Endothelial cell of umbilical vein (primary cell): Measurements from ENCODE around the gene SH3RF3. TPM values are rescaled to one million over a fixed set of nuclear protein-coding genes. Genes with fewer than 3 reads are reported as not detected.

ENCODE experiments used
- BruUV-seq: library from RNA; stranded (reverse); fragments of 400-500 nt; replicated peaks from 2 replicates; lab custom pipeline; 2021; lab: Mats Ljungman, UMichigan
- CTCF ChIA-PET: fragments of 300-600, 350-600 bp; sonication (Branson Sonifier 250); formaldehyde crosslinking; loops from one replicate; lab custom pipeline; 2021; ENCODE audit warnings: antibody characterized with exemption, inconsistent platforms; lab: Charles Lee
- POLR2A ChIA-PET: fragments of 300-600, 350-600 bp; sonication (Branson Sonifier 250); formaldehyde crosslinking; loops from one replicate; lab custom pipeline; 2021; ENCODE audit warnings: antibody characterized with exemption, inconsistent platforms; lab: Charles Lee
- DNase-seq: peaks from one replicate; pipeline ENCODE4 v3.0.0-alpha.2; 2011; ENCODE audit warnings: low read depth, low spot score
- FAIRE-seq: peaks from 2 replicates; lab custom pipeline; 2011; peaks lifted over from hg19 to GRCh38; lab: Jason Lieb, UNC
- H2AFZ ChIP-seq: 2 replicates; pipeline ENCODE4 v1.6.0; 2012; ENCODE audit warnings: low read depth, low read length, control low read depth, inconsistent platforms
- H3K27ac ChIP-seq: 2 replicates; pipeline ENCODE4 v1.5.1; 2011; ENCODE audit warnings: low read depth, mild to moderate bottlenecking, control low read depth, low read length, moderate library complexity; ENCODE audit not compliant: insufficient read depth
- H3K27me3 ChIP-seq, 2 experiments: 2 replicates each; pipeline versions ENCODE4 v1.6.0 to v1.6.1; 2011; ENCODE audit warnings: low read length in 2 of 2, mixed read lengths in 1 of 2; ENCODE audit not compliant: control insufficient read depth in 2 of 2, insufficient read depth in 2 of 2
- H3K36me3 ChIP-seq, 2 experiments: 2 replicates in 1 of 2; 3 replicates in 1 of 2; pipeline ENCODE4 v1.5.1; 2011; ENCODE audit warnings: low read length in 2 of 2, mild to moderate bottlenecking in 1 of 2, moderate library complexity in 1 of 2; ENCODE audit not compliant: control insufficient read depth in 2 of 2, insufficient read depth in 2 of 2; ENCODE audit errors: extremely low read depth in 1 of 2
- H3K4me1 ChIP-seq: 3 replicates; pipeline ENCODE4 v1.5.1; 2011; ENCODE audit warnings: mild to moderate bottlenecking, low read length; ENCODE audit not compliant: control insufficient read depth, insufficient read depth; ENCODE audit errors: extremely low read depth
- H3K4me2 ChIP-seq: 2 replicates; pipeline ENCODE4 v1.6.1; 2011; ENCODE audit warnings: low read length, control low read depth, mixed read lengths; ENCODE audit not compliant: insufficient read depth
- H3K4me3 ChIP-seq, 3 experiments: fragments of 200-600 bp in 1 of 3; sonication (generic), shearing (Covaris generic) in 1 of 3; replicated peaks in 1 of 3; 2 replicates each; pipeline ENCODE4 v1.5.1; 2011 to 2016; ENCODE audit warnings: control low read depth in 3 of 3, low read length in 3 of 3, mild to moderate bottlenecking in 2 of 3, inconsistent platforms in 1 of 3, low read depth in 1 of 3, moderate library complexity in 1 of 3; ENCODE audit not compliant: insufficient read depth in 1 of 3
- H3K79me2 ChIP-seq: 2 replicates; pipeline ENCODE4 v1.6.0; 2012; ENCODE audit warnings: low read length, inconsistent platforms; ENCODE audit not compliant: control insufficient read depth, insufficient read depth
- H3K9ac ChIP-seq: replicated peaks from 2 replicates; pipeline ENCODE3; 2011; ENCODE audit warnings: low read length, control low read depth; ENCODE audit not compliant: insufficient read depth; ENCODE audit errors: extremely low read depth
- H3K9me1 ChIP-seq: replicated peaks from 3 replicates; pipeline ENCODE4 v1.6.0; 2011; ENCODE audit warnings: mild to moderate bottlenecking, low read length; ENCODE audit not compliant: control insufficient read depth, insufficient read depth; ENCODE audit errors: extremely low read depth
- H3K9me3 ChIP-seq: replicated peaks from 2 replicates; pipeline ENCODE4 v1.5.1; 2012; ENCODE audit warnings: low read length, inconsistent platforms; ENCODE audit not compliant: control insufficient read depth, insufficient read depth
- H4K20me1 ChIP-seq: replicated peaks from 2 replicates; pipeline ENCODE3; 2011; ENCODE audit warnings: mild to moderate bottlenecking, low read length; ENCODE audit not compliant: control insufficient read depth, insufficient read depth; ENCODE audit errors: extremely low read depth
- EZH2 ChIP-seq: IDR thresholded peaks from 2 replicates; pipeline ENCODE4 v1.6.1; 2012; ENCODE audit warnings: borderline replicate concordance, low read depth, mild to moderate bottlenecking, moderate library complexity, low read length, inconsistent platforms; ENCODE audit not compliant: severe bottlenecking
- FOS ChIP-seq: IDR thresholded peaks from 2 replicates; pipeline ENCODE4 v1.6.1; 2011; ENCODE audit warnings: mild to moderate bottlenecking, low read length, moderate library complexity, borderline replicate concordance; ENCODE audit not compliant: insufficient read depth
- GATA2 ChIP-seq: IDR thresholded peaks from 2 replicates; pipeline ENCODE4 v1.7.0; 2011; ENCODE audit warnings: low read depth, mild to moderate bottlenecking, moderate library complexity, mixed read lengths, low read length; ENCODE audit not compliant: insufficient read length, insufficient read depth
- JUN ChIP-seq: IDR thresholded peaks from 2 replicates; pipeline ENCODE4 v1.6.1; 2011; ENCODE audit warnings: borderline replicate concordance, low read depth; ENCODE audit not compliant: insufficient read length, insufficient read depth
- MYC ChIP-seq: IDR thresholded peaks from one replicate; pipeline ENCODE4 v1.6.1; 2011; ENCODE audit warnings: mild to moderate bottlenecking, low read depth, low read length
- POLR2A ChIP-seq: IDR thresholded peaks from 2 replicates; pipeline ENCODE4 v1.6.1; 2012; ENCODE audit warnings: low read depth, mild to moderate bottlenecking, control low read depth, low read length
- POLR2AphosphoS5 ChIP-seq: IDR thresholded peaks from 2 replicates; pipeline ENCODE4 v1.6.1; 2012; ENCODE audit warnings: low read depth, mild to moderate bottlenecking, control low read depth, low read length, moderate library complexity; ENCODE audit not compliant: insufficient read depth
- dilution Hi-C: fragments of 300-500 bp; cut with MboI; formaldehyde crosslinking; loops from one replicate; pipeline ENCODE4 v1.15.0; 2019; ENCODE audit warnings: low sequenced_read_pairs; ENCODE audit not compliant: extremely low pct_ligation_motif_present
- intact Hi-C: fragments of 100-400 bp; cut with micrococcal nuclease; formaldehyde crosslinking; loops from one replicate; pipeline ENCODE4 v1.10.0; 2022
- polyA plus RNA-seq, 4 experiments: library from polyadenylated mRNA; depleted of rRNA in 3 of 4; stranded (reverse) in 3 of 4; unstranded in 1 of 4; fragments of >200 nt; gene quantifications; 2 replicates each; pipeline versions ENCODE4 v1.2.1 to v1.2.3, GENCODE V29; 2011 to 2012; ENCODE audit warnings: missing spikeins in 1 of 4
- total RNA-seq: library from RNA; stranded (reverse); gene quantifications from 2 replicates; pipeline ENCODE4 v1.2.3, GENCODE V29; 2021
- TF ChIP-seq, protein P1 (sequence below): IDR thresholded peaks from 2 replicates; pipeline ENCODE4 v1.6.1; 2011; ENCODE audit not compliant: insufficient read depth, insufficient read length
- TF ChIP-seq, protein P2 (sequence below), 2 donors: IDR thresholded peaks; 1 replicate in 1 of 2; 2 replicates in 1 of 2; pipeline ENCODE4 v1.5.1; 2011; ENCODE audit warnings: low read length in 2 of 2, mild to moderate bottlenecking in 2 of 2, moderate library complexity in 2 of 2, control low read depth in 1 of 2, inconsistent platforms in 1 of 2, low read depth in 1 of 2; ENCODE audit not compliant: insufficient read depth in 1 of 2; ENCODE audit errors: extremely low read depth in 1 of 2

The SH3RF3 gene
- total and polyA plus RNA-seq, 2 donors (not counting 3 experiments of a cell fraction or from before 2014, with no cell fraction given), result 3.8 to 14.7 TPM

DNA sequence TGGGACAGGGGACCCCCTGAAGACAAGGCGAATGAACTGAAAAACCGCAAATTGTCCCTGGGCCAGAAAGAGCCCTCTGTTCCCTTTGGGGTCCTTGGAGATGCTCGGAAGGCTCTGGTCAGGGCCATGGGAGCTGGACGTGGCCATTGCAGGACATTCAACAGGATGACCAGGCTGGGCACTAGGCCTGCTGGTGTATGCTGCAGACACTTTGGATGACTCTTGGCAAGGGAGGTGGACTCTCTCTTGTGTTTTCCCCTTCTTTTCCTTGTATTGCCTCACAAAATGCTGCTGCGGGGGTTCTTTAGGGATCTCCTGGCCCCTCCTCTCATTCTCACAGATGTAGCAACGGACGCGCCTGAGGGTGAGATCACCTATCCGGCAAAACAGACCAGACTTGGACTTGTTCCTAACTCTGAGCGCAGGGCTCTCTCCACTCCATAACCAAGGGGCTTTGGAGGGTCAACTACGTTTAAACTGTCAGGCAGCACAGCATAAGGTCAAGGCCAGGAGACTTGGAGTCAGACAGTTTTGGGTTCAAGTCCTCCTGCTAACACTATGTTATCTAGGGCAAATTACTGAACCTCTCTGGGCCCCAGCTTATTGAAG, 41.8 kb upstream of the SH3RF3 start:
- no peaks in the 10 kb centered on the region for H3K79me2 ChIP-seq
- no peaks in the 10 kb centered on the region for H3K36me3 ChIP-seq
- ChIA-PET CTCF (no interaction called here), POLR2A (no interaction called here)
- BruUV-seq, result no TSS peak
- H4K20me1 ChIP-seq, result no peaks in the 10 kb centered on the region
- DNase-seq (peak; percentile 18), FAIRE-seq (no peak)
- H3K9ac ChIP-seq, result no peak overlapping the region
- intact Hi-C loops (loop anchor here (5.0 to 10.0 kb wide), 2 partner anchors 55 to 548 kb away; no protein-coding TSS in a partner anchor), dilution Hi-C loops (no loop called here)
- H3K9me1 ChIP-seq, result no peaks in the 10 kb centered on the region
- no peaks in the 10 kb centered on the region for H3K9me3 ChIP-seq
- TF ChIP-seq FOS, result no peak
- no peak for TF ChIP-seq GATA2
- no peak for TF ChIP-seq MYC
- TF ChIP-seq, protein P1, sequence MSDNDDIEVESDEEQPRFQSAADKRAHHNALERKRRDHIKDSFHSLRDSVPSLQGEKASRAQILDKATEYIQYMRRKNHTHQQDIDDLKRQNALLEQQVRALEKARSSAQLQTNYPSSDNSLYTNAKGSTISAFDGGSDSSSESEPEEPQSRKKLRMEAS, result no peak
- TF ChIP-seq, protein P2, sequence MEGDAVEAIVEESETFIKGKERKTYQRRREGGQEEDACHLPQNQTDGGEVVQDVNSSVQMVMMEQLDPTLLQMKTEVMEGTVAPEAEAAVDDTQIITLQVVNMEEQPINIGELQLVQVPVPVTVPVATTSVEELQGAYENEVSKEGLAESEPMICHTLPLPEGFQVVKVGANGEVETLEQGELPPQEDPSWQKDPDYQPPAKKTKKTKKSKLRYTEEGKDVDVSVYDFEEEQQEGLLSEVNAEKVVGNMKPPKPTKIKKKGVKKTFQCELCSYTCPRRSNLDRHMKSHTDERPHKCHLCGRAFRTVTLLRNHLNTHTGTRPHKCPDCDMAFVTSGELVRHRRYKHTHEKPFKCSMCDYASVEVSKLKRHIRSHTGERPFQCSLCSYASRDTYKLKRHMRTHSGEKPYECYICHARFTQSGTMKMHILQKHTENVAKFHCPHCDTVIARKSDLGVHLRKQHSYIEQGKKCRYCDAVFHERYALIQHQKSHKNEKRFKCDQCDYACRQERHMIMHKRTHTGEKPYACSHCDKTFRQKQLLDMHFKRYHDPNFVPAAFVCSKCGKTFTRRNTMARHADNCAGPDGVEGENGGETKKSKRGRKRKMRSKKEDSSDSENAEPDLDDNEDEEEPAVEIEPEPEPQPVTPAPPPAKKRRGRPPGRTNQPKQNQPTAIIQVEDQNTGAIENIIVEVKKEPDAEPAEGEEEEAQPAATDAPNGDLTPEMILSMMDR (IDR thresholded peaks at IDR 0.05; ENCODE audit: extremely low read depth in 1 of 2, insufficient read depth in 1 of 2, low read depth in 1 of 2, low read length in 2 of 2), result no peak
- TF ChIP-seq POLR2AphosphoS5, result no peak
- TF ChIP-seq POLR2A, result no peak
- no peak for TF ChIP-seq JUN
- TF ChIP-seq EZH2, result no peak
- no peak overlapping the region for H2AFZ ChIP-seq
- H3K27me3 ChIP-seq, result no peaks in the 10 kb centered on the region
- H3K4me3 ChIP-seq, result no peak overlapping the region
- H3K4me2 ChIP-seq, result no peak overlapping the region
- peaks cover 18% of the 10 kb centered on the region for H3K4me1 ChIP-seq
- no peak overlapping the region for H3K27ac ChIP-seq
